ENCODE results near the gene SPZ1.

- TF ChIP-seq HMGXB4 (CRISPR knock-in tag; IDR thresholded peaks at IDR 0.05; ENCODE audit: borderline replicate concordance in 1 of 2, low read depth in 1 of 2) (no peak), ZNF639 (CRISPR knock-in tag; conservative IDR thresholded peaks at IDR 0.05) (no peak), ZFP36 (IDR thresholded peaks at IDR 0.05; ENCODE audit: borderline replicate concordance, low read depth, low read length, partially characterized antibody) (no peak)
Measured at GRCh38 chr5:80300125-80300524, 19.7 kb upstream of the SPZ1 start.

Data from HepG2 (cell line).